NCI-H187 (cell line): ENCODE data around the gene CCDC73.
A peak's percentile ranks its signal among the peaks of the same experiment; 100 is the strongest.
"Not testable (repeated sequence)": the region's sequence is repeated elsewhere in the genome, so short reads cannot be mapped to it uniquely, and the experiment has no call there.

Source experiments
- DNase-seq, 2 experiments: peaks; one replicate each; lab custom pipeline; 2025; lab: John Stamatoyannopoulos, UW

CCDC73 gene

GRCh38 chr11:32794439-32794838 lies at the start of gene CCDC73:
Gene CCDC73, minus strand, starts transcription at chr11:32794662. Its CDS starts 34,419 bp downstream, at chr11:32760243.
- DNase-seq, result no peak

DNA sequence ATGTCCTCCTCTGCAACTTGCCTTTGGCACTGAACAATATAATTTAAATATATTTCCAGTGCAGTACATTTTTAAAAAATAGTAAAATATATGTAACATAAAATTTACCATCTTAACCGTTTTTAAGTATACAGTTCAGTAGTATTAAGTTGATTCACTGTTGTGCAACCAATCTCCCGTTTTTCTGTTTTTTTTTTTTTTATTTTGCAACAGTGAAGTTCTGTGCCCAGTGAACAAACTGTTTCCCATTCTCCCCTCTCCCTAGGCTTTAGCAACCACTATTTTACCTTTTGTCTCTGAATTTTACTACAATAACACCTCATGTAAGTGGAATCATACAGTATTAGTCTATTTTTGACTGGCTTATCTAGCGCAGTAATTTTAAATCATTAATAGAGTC lies 49.1 kb upstream of the CCDC73 start:
- no peak for DNase-seq

- no peak for DNase-seq
Observed at GRCh38 chr11:32840587-32840986, 46.1 kb upstream of the CCDC73 start.

GRCh38 chr11:32839308-32839707 lies 44.8 kb upstream of the CCDC73 start:
- DNase-seq, result no peak

DNA sequence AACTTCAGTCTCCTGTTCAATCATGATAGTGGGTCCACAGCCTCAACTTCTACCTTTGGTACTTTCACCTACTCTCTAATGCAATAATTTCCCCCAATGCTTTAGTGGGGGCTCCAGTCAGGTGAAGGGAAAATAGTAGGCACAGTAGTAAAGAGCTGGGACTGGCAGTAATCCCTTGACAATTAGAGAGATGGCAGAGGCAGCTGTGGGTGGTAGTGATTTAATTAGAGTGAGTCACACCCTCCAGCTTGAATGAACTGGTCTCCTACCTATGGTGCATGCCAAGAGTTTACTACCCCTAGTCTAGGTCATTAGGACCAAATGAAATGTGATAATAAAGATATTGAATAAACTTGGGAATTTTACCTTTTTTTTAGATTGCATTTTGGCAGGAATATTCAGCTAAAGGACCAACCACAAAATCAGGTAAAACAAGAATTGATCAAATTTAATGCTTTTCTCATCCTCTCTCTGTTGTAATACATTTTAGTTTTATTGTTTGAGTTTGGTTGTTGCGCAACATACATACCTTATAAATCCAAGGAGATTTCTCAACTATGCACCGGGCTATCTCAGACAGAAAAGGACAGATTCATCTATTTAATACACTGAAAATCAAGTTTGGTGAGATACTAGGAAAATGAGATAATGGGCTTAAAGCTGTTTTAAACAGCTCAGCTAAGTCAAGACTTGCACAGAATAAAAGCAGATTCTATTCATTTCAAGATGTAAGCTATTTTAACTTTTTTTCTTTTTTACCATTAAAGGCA lies 44.2 kb upstream of the CCDC73 start:
- no peak for DNase-seq

- no peak for DNase-seq
Observed at GRCh38 chr11:32836946-32837345, 42.5 kb upstream of the CCDC73 start.

DNA sequence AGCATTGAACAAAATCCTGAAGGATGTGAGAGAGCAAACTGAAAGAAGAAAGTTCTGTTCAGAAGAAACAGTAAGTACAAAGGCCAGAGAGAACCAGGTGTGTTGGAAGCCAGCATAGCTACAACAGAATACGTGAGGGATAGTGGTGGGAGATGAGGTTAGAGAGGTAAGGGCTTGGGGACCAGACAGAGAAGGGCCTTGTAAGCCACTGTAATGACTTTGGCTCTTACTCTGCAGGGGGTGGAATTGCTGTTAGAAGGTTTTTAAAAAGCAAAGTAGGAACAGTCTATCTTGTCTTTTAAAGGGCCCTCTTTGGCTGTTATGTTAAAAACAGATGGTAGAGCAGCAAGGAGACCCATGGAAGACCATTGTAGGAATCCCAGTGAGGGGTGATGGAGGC lies 39.5 kb upstream of the CCDC73 start:
- DNase-seq, result no peak

- no peak for DNase-seq
Observed at GRCh38 chr11:32831221-32831620, 36.8 kb upstream of the CCDC73 start.

DNA sequence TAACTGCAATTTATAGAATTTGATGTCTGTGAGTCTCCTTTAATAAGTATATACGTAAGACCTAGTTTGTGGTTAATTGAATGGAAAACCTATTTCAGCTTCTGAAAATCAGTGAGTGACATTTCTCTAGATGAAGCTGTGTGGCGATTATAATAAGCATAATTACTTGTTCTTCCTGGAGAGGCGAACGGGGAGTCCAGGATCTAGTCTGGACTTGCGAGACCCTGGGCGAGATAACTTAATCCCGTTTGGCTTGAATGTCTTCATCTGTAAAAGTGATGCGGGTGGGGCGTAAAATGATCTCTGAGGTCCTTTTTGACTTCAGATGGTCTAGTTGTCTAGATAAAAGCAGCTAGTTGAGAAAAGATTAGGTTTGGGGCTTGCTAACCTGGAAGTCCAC lies 36.3 kb upstream of the CCDC73 start:
- no peak for DNase-seq

GRCh38 chr11:32830413-32830738 lies 35.9 kb upstream of the CCDC73 start:
- no peak for DNase-seq

GRCh38 chr11:32829680-32830412 lies 35.4 kb upstream of the CCDC73 start, which contains the start of gene PRRG4:
Gene PRRG4, plus strand, starts transcription at chr11:32829927. Its CDS starts 603 bp downstream, at chr11:32830530.
- DNase-seq, result peak; percentile 45 to 69

DNA sequence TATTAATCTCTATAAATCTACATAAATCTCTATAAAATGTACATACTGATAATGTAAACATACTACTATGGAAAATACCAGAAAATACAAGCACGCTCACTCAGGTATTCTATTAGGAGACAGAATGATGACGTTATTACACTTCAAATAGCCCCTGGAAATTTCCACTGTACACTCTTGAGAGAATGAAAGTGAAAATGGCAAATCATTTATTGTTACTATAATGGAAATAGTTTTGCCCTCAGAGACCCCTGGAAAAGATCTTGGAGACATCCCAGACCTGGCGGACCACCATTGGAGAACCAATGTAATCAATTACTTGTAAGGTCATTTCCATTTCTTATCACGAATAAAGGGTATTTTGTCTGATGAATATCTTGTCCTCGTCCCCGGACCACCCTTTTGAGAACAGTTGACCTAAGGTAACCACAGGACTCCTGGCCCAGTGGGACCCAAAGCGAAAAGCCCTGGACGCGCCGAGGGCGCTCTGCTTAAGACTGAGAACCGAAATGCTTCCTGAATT lies 34.8 kb upstream of the CCDC73 start:
- DNase-seq, result no peak

GRCh38 chr11:32827276-32827675 lies 32.8 kb upstream of the CCDC73 start:
- DNase-seq, result no peak

DNA sequence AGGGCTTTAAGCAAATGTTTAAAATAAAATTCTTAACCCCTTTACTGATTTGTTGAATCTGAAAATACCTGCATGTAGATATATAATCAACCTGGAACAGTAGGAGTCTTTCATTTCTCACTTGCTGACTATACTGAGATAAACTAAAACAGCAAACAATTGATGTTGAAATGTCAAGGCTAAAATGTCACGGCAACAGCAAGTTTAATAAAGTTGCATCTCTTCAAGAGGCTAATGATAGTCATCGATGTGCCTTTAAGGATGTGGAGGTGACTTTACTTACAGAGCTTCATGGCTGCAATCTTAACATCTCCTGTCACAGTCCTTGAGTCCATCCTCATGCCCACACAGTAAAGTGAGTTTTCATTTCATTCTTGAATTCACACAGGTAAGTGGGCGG lies 31.7 kb upstream of the CCDC73 start:
- DNase-seq, result no peak

DNA sequence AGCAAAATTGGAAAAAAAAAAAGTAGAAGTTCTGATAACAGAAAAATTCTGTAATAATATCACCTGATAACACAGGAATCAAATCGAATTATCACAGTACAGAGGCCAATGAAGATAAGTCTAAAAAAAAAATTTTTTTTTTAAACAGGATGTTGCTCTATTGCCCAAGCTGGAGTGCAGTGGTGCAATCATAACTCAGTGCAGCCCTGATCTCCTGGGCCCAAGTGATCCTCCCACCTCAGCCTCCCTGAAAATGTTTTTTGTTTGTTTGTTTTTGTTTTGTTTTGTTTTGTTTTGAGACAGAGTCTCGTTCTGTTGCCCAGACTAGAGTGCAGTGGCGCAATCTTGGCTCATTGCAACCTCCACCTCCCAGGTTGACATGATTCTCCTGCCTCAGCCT lies 29.2 kb upstream of the CCDC73 start:
- DNase-seq, result not testable (repeated sequence)

DNA sequence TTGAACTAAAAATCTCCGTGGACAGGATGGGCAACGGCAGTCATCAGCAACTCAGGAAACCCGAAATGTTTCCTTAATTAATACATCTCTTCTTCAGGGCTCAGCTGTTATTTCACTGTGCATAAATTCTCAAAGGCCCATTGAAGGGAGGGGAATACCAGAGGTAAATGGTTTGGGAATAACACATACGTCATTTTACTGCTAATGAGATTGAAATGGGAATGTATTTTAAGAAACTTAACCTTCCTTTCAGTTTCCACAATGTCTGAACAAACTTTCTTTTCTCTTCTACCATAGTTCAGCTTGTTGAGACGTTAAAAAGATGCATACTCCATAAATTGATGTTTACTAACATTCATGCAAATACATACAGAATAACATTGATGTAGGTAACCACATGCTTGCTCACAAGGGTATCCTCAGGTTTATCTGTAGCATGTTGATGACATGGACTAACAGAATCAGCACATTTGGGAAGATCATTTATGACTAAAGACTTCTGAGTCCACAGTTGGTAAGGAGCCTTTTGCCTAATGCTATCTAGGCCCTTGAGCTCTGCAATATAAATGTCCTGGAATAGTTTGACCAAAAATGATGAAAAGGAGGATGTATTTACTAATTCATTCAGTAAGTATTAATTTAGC lies 27.6 kb upstream of the CCDC73 start:
- DNase-seq, result no peak

DNA sequence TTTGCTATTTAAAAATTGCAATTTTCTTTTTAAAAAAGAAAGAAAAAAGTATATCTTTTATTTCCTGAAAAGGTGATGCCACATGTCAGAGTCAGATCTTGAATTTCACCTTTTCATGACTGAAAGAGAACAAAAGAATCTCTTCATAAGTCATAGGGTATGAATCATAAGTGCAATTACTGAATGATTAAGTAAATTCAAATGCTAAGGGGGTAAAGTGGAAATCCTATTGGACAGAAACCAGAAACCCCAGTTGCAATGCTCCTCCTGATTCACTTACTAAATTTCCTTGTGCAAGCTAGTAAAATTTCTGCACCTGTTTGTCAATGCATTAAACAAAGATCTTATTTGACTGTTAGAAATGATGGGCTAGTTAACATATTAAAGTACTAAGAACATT lies 27.1 kb upstream of the CCDC73 start:
- no peak for DNase-seq

DNA sequence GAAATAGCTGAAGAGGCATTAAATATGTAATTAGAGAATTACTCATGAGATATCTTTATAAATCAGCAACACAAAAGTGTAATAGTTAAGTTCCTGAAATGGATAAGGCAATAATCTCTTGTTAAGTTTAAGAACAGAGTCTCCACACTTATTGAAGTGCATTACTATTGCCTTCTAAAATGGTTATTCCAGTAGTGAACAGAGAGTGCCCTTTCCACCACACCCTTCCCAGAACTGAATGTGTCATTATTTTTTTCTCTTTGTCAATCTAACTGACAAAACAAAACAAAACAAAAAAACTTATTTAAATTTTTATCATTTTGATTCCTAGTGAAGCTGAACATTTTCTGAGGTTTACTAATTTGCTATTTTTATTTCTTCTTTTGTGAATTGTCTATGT lies 26.0 kb upstream of the CCDC73 start:
- no peak for DNase-seq

GRCh38 chr11:32819187-32819586 lies 24.7 kb upstream of the CCDC73 start:
- no peak for DNase-seq

DNA sequence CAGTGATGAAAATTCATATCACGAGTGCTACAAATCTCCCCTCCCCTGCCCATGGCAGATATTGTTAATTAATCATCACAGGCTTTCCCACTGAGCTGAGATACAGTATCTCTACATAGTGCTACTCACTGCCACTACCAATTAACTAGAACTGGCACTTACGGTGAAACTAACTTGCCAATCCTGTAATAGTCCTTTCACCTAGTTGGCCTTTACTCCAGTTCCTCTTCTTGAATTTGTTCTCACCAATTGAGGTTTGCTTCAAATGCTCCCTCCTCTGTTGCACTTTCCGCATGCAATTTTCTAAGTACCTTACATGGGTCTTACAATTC lies 23.4 kb upstream of the CCDC73 start:
- DNase-seq, result no peak

DNA sequence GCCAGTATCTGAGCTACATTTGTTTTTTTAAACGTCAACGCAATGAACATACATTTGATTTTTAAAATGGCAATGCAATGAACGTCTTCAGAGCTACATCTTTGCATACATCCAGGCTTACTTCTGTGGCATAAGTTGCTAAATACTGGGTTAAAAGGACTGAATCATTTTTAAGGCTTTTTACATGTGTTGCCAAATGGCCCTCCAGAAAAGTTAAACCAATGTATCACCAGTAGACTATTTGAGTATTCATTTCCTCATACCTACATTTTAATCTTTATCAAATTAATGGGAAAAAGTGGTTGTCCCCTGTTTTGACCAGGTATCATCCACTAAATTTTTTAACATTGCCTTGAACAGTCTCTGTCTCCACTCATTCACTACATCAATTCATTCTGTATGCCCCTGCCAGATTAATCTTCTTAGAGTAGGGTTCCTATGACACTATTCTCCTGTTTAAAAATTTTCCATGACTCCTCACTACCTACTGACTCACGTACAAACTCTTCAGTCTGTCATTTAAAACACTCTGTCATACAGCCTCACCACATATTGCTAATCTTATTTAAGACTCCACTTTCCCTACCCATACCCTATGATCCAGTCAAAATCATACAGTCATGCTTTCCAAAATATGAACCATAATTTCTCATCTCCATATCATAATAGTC lies 22.9 kb upstream of the CCDC73 start:
- no peak for DNase-seq

DNA sequence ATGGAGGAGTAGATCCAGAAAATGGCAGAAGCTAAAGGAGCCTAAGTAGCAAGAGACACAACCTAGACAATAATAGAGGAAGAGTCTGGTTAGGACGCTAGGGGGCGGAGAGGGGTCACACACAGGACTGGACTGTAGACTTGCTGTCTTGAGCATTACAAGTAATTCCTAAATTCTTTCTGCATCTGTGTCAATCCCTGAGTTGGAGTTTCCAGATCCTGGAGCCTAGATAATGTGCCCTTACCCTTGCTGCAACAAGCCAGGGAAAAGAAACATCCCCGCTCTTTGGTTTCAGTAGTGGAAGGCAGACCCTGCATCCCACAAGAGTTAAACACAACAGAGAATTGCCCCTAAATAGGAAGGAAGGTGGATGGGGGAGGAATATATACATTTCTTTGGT lies 14.9 kb upstream of the CCDC73 start:
- peak; percentile 47 to 67 for DNase-seq
